ENCODE data around the gene MRPS6.

- TF ChIP-seq CTCF (IDR thresholded peaks at IDR 0.05) = no peak
- TF ChIP-seq POLR2AphosphoS5 (IDR thresholded peaks at IDR 0.05; ENCODE audit: insufficient read depth in 1 of 2, low read depth in 1 of 2) = no peak
Measured at GRCh38 chr21:34110594-34111202, 37.3 kb downstream of the MRPS6 start.

All from vagina (tissue), 2 donors.